Superior temporal gyrus (tissue), 1 donor: ENCODE measurements around the gene ZNF274.
"Not testable (repeated sequence)": the region's sequence is repeated elsewhere in the genome, so short reads cannot be mapped to it uniquely, and the experiment has no call there.

Experiments
- DNase-seq: peaks from one replicate; pipeline ENCODE4 v3.0.0-alpha.2; 2016; ENCODE audit errors: extremely low spot score

ZNF274 gene

DNA sequence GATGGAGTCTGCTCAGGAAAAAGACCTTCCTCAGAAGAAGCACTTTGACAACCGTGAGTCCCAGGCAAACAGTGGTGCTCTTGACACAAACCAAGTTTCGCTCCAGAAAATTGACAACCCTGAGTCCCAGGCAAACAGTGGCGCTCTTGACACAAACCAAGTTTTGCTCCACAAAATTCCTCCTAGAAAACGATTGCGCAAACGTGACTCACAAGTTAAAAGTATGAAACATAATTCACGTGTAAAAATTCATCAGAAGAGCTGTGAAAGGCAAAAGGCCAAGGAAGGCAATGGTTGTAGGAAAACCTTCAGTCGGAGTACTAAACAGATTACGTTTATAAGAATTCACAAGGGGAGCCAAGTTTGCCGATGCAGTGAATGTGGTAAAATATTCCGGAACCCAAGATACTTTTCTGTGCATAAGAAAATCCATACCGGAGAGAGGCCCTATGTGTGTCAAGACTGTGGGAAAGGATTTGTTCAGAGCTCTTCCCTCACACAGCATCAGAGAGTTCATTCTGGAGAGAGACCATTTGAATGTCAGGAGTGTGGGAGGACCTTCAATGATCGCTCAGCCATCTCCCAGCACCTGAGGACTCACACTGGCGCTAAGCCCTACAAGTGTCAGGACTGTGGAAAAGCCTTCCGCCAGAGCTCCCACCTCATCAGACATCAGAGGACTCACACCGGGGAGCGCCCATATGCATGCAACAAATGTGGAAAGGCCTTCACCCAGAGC lies 29.6 kb downstream of the ZNF274 start:
- no peak for DNase-seq

DNA sequence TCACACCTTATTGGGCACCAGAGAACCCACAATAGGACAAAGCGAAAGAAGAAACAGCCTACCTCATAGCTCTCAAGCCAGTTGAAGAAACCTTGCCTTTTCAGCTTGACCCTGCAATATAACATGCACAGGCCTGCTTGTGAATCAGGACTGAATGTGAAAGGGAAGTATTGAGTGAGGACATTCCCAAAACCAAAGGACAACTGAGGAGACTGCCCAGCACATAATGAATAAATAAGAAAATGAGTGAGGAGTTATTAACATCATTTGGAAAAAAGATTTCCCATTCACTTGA lies 30.2 kb downstream of the ZNF274 start:
- DNase-seq: no peak

DNA sequence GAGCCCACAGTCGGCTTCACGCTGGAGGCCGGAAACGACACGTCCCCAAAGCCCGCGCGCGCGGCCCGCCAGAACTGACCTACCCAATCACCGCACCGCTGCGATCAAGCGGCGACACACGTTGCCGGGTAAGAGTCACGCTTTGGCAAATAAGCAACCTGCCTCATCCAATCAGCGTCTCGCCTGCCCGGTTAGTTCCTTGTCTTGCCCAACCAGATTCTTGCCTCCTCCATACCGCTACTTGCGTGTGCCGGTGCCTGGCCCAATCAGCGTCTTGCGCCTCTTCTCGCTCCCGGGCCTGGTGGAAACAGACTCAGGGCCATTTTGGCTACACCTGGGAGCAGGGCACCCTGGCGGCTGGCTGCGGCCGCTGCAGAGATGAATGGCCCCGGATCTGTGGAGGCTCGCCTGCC lies 34.2 kb downstream of the ZNF274 start:
- no peak for DNase-seq

GRCh38 chr19:58217607-58218391 lies 34.9 kb downstream of the ZNF274 start:
- DNase-seq: no peak

DNA sequence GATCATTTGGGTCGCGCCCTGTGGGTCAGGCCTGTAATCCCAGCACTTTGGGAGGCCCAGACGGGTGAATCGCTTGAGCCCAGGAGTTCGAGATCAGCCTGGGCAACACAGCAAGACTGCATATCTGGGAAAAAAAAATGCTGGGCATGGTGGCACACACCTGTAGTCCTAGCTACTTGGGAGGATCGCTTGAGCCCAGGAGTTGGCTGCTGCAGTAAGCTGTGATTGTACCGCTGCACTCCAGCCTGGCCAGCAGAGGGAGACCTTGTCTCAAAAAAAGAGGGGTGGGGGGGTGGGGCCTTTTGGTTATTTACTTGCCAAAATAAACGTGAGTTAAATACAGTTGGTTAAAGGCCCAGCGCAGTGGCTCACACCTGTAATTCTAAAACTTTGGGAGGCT lies 36.0 kb downstream of the ZNF274 start:
- no peak for DNase-seq

DNA sequence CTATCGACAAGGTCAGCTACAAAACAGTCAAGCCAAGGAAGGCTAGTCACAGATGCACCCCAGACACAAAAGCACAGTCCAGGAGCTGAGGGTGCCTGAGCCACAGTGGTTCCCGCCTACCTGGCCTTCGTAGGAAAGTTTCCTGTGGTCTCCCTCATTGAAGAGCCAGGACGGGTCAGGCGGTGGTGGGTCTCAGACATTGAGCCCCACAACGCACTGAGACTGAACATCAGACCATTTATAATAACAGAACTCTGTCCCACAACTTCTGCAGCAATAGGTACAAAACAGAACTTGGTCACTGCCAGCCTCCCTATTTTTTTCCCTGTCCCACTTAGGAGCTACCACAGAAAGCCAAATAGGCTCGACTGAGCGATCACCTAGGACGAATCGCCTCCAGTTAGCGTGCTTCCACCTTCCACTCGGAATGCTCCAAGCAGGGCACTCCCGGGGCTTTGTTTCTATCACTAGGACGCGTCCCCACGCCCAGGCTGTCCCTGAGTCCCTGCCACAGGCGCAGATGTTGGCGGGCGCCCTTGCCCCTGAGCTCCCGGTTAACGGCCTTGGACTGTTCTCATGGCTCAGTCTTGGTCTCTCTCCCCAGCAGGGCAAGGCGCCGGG lies 45.2 kb downstream of the ZNF274 start:
- no peak for DNase-seq

DNA sequence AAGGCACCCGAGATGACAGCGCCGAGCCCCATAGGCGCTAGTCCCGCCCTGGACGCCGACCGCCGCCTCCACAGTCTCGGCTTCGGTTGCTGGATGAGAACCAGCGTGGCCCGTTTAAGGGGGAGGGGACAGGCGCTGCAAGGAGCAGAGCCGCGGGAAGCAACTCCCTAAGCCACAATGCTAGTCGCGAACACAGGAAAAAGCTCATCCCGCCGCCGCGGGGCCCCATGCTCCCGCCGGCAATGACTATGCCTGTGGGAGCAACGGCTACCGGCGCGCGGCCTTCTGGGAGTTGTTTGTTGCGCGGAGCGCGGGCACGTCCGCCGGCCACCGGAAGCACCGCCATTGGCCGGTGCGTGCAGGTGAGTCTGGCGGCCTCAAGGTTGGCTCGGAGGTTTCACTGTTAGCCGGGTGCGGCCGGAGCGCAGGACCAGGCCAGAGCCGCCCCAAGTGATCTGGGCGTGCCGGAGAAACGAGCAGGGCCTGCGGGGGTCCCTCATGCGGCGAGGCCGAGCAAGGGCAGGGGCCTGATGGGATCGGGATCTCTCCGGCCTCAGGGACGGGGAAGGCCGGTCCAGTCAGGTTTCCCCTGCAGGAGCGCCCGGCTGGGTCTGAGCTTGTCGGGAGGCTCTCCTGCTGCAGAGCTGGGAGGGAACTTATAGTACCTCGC lies 45.9 kb downstream of the ZNF274 start, which contains the start of gene ZNF544:
Gene ZNF544, plus strand, starts transcription at position 330 of the 670 bp plus-strand sequence. CDS start 15,110 bp downstream, outside the sequence.
- DNase-seq: peak; percentile 66

- DNase-seq: no peak
These were observed 46.4 kb downstream of the ZNF274 start for GRCh38 chr19:58229255-58229639.

- no peak for DNase-seq
These were observed 54.5 kb downstream of the ZNF274 start for GRCh38 chr19:58237324-58237723.

- no peak for DNase-seq
These were observed 60.5 kb downstream of the ZNF274 start for GRCh38 chr19:58243351-58243750.

DNA sequence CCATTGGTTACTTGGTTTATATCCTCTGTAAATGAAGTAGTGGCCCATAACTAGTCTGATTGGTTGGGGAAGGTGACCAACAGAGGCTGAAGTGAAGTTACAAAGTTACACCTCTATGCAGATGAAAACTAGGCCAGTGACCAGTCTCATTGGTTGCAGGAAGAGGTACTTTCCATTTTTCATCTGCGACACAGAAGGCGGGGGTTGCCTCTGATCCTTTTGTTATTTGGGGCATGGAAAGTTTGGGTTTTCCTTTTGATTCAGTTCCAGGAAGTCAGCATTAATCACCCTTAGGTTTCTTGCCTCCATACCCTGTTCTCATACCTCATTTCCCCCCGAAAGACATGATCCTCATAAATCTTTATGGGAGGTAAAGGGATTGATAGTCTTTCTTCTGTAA lies 66.0 kb downstream of the ZNF274 start:
- no peak for DNase-seq

DNA sequence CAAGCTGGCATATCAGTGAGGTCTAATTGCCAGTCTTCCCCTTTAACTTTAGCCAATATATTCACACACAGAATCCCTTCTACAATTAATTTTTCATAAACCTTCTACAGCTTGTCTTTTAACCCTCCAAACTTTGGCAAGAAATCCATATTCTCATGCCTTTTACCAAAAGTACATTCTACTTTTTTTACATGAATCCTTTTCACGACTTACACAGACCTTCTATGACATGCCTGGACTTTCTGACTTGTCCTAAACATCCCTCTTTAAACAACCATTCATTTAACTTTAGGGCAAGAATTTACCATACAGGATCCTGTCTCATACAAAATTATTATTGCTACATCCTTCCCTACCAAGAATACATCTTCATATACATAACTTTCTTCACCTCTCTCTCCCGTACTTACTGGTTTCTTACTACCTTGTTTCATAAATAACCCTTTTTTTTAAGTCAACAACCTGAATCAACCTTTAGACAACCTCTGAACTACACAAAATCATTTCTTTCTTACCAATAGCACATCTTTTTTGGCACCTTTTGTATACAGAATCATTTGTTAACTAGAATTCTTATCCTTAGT lies 69.3 kb downstream of the ZNF274 start:
- DNase-seq: no peak

- not testable (repeated sequence) for DNase-seq
These were observed 75.4 kb downstream of the ZNF274 start for GRCh38 chr19:58258259-58258658.

DNA sequence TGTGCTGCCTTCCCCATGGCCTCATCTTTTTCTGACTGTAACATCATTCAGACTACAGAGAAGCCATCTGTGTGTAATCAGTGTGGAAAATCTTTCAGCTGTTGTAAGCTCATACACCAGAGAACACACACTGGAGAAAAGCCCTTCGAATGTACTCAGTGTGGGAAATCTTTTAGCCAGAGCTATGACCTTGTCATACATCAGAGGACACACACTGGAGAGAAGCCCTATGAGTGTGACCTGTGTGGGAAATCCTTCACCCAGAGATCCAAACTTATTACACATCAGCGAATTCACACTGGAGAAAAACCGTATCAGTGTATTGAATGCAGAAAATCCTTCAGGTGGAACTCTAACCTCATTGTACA lies 78.7 kb downstream of the ZNF274 start:
- no peak for DNase-seq

GRCh38 chr19:58261968-58262921 lies 79.4 kb downstream of the ZNF274 start:
- no peak for DNase-seq

- DNase-seq: no peak
These were observed 80.0 kb downstream of the ZNF274 start for GRCh38 chr19:58262922-58263296.
